ENCODE measurements around the gene THOC2.

THOC2 gene

DNA sequence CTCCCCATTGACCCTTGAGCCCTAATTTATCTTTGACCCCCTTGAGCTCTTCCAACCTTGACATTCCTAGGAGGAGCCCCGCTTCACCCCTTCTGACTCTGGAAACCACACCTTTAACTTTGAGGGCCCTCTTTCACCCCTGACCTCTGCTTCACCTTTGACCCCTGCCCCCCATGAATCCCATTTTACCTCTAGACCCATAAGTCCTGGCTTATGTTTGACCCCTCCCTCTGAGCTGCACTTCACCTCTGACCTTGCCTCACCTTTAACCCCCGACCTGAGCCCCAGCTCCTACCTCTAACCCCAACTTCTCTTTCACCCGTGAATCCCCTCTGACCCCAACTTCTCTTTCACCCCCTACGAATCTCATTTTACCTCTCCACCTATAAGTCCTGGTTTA is 169.7 kb downstream of the THOC2 start:
- no peak for DNase-seq (ENCODE audit: low read depth)

DNA sequence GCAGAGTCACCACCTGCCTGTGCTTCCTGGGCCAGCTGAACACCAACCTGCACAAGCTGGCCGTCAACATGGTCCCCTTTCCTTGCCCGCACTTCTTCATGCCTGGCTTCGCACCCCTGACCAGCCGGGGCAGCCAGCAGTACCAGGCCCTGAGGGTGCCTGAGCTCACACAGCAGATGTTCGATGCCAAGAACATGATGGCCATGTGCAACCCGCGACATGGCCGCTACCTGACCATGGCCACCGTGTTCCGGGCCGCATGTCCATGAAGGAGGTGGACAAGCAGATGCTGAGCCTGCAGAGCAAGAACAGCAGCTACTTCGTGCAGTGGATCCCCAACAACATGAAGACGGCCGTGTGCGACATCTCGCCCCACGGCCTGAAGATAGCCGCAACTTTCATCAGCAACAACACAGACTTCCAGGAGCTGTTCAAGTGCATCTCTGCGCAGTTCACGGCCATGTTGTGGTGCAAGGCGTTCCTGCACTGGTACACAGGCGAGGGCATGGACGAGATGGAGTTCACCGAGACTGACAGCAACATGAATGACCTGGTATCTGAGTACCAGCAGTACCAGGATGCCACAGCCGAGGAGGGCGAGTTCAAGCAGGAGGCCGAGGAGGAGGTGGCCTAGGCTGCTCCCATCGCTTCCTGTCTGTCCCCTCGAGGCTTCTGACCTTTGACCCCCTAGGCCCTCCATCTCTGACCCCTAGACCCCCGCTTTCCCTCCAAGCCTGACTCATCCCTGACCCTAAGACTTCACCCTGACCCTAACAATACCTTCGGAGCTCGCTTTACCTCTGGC is 170.3 kb downstream of the THOC2 start:
- no peak for DNase-seq (ENCODE audit: low read depth)

DNA sequence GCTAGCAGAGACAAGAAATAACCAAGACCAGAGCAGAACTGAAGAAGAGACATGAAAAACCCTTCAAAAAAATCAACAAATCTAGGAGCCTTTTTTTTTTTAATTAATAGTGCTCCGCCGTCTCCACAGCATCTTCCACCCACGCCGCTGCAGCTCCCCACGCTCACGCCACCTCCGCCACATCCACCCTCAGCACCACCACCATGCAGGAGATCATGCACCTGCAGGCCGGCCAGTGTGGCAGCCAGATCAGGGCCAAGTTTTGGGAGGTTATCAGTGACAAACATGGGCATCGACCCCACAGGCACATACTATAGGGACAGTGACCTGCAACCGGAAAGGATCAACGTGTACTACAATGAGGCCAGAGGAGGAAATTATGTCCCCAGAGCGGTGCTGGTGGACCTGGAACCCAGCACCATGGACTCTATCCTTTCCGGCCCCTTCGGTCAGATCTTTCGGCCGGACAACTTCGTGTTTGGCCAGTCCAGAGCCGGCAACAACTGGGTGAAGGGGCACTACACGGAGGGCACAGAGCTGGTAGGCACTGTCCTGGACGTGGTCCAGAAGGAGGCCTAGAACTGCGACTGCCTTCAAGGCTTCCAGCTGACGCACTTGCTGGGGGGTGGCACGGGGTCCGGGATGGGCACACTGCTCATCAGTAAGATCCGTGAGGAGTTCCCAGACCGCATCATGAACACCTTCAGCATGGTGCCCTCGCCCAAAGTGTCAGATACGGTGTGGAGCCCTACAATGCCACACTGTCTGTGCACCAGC is 171.2 kb downstream of the THOC2 start:
- no peak for DNase-seq (ENCODE audit: low read depth)

DNA sequence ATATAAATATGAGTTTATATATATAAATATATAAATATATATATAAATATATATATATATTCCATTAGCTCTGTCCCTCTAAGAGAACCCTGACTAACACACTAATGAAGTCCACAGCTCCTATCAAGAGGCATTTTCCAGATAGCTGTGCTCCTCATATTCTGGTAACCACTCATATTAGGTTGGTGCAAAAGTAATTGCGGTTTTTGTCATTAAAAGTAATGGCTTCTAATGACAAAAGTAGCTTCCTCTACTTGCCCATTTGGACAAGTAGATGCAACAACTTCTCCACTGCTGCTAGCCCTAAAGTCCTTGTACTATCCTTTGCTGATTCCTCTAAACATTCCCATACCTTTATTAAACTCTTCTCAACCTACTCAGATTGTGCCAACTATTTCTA is 182.0 kb downstream of the THOC2 start:
- no peak for DNase-seq (ENCODE audit: low read depth)
